ENCODE measurements around the gene ZNF197. TPM values are rescaled to one million over a fixed set of nuclear protein-coding genes. Genes with fewer than 3 reads are reported as not detected.

The ZNF197 gene
- total and polyA plus RNA-seq, 12 donors, result 7.2 to 23.9 (median 14.0) TPM

- no peak for DNase-seq
- no peak for TF ChIP-seq POLR2A (IDR thresholded peaks at IDR 0.05)
- TF ChIP-seq, protein P1, sequence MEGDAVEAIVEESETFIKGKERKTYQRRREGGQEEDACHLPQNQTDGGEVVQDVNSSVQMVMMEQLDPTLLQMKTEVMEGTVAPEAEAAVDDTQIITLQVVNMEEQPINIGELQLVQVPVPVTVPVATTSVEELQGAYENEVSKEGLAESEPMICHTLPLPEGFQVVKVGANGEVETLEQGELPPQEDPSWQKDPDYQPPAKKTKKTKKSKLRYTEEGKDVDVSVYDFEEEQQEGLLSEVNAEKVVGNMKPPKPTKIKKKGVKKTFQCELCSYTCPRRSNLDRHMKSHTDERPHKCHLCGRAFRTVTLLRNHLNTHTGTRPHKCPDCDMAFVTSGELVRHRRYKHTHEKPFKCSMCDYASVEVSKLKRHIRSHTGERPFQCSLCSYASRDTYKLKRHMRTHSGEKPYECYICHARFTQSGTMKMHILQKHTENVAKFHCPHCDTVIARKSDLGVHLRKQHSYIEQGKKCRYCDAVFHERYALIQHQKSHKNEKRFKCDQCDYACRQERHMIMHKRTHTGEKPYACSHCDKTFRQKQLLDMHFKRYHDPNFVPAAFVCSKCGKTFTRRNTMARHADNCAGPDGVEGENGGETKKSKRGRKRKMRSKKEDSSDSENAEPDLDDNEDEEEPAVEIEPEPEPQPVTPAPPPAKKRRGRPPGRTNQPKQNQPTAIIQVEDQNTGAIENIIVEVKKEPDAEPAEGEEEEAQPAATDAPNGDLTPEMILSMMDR (IDR thresholded peaks at IDR 0.05), result no peak
- Histone ChIP-seq H3K27ac (no peak overlapping the region), H3K36me3 (replicated peaks in 1 of 2) (peaks cover 0 to 33% of the 10 kb centered on the region in 2 donors), H3K4me3 (no peak overlapping the region), H3K9me3 (replicated peaks in 1 of 3) (peaks cover 0 to 21% (median 0%) of the 10 kb centered on the region in 3 donors), H3K27me3 (no peaks in the 10 kb centered on the region), H3K4me1 (replicated peaks in 1 of 2) (no peaks in the 10 kb centered on the region)
- 97 to 99% (median 98%) methylated on average over 7 of the region's 7 CpGs for WGBS, 4 donors
- intact Hi-C loops (cut with DNase I), result no loop called here
These were observed 34.2 kb downstream of the ZNF197 start for GRCh38 chr3:44659015-44659414.

- Histone ChIP-seq H3K27ac (no peak overlapping the region), H3K4me3 (no peak overlapping the region), H3K9me3 (replicated peaks in 1 of 3) (peaks cover 0 to 21% (median 0%) of the 10 kb centered on the region in 3 donors), H3K36me3 (replicated peaks in 1 of 2) (peaks cover 0 to 31% of the 10 kb centered on the region in 2 donors), H3K27me3 (no peaks in the 10 kb centered on the region), H3K4me1 (replicated peaks in 1 of 2) (no peaks in the 10 kb centered on the region)
- DNase-seq, result no peak
- TF ChIP-seq, protein P1 (IDR thresholded peaks at IDR 0.05), result no peak
- no peak for TF ChIP-seq POLR2A (IDR thresholded peaks at IDR 0.05)
- intact Hi-C loops (cut with DNase I), result no loop called here
- 91 to 99% (median 98%) methylated on average over 6 of the region's 6 CpGs for WGBS, 4 donors
These were observed 34.6 kb downstream of the ZNF197 start for GRCh38 chr3:44659434-44659833.

- no peaks in the 10 kb centered on the region for H3K27me3 ChIP-seq
- intact Hi-C loops (cut with DNase I), result loop anchor here in 1 of 2 donors (10.0 kb wide), 1 partner anchor 54 kb away; the partner anchor contains the start of gene ZNF502
- WGBS, 4 donors, result 100% methylated on average over 2 of the region's 2 CpGs
- no peaks in the 10 kb centered on the region for H3K4me1 ChIP-seq (replicated peaks in 1 of 2)
- H3K4me3 ChIP-seq, result no peak overlapping the region
- peaks cover 0 to 31% of the 10 kb centered on the region in 2 donors for H3K36me3 ChIP-seq (replicated peaks in 1 of 2)
- DNase-seq, result no peak
- H3K27ac ChIP-seq, result no peak overlapping the region
- TF ChIP-seq, protein P1 (IDR thresholded peaks at IDR 0.05), result no peak
- TF ChIP-seq POLR2A (IDR thresholded peaks at IDR 0.05), result no peak
- H3K9me3 ChIP-seq (replicated peaks in 1 of 3), result peaks cover 0 to 26% (median 0%) of the 10 kb centered on the region in 3 donors
These were observed 36.4 kb downstream of the ZNF197 start for GRCh38 chr3:44661189-44661588.

GRCh38 chr3:44665173-44665572, 40.3 kb downstream of the ZNF197 start:
- intact Hi-C loops (cut with DNase I), result loop anchor here in 1 of 2 donors (10.0 kb wide), 1 partner anchor 50 kb away; the partner anchor contains the start of gene ZNF502
- DNase-seq, result no peak
- Histone ChIP-seq H3K27ac (no peak overlapping the region), H3K9me3 (replicated peaks in 1 of 3) (peaks cover 0 to 6% (median 0%) of the 10 kb centered on the region in 3 donors), H3K27me3 (no peaks in the 10 kb centered on the region), H3K4me3 (no peak overlapping the region), H3K36me3 (replicated peaks in 1 of 2) (no peaks in the 10 kb centered on the region), H3K4me1 (replicated peaks in 1 of 2) (no peaks in the 10 kb centered on the region)
- 95 to 99% (median 96%) methylated on average over 3 of the region's 3 CpGs for WGBS, 4 donors
- TF ChIP-seq, protein P1 (IDR thresholded peaks at IDR 0.05), result no peak
- no peak for TF ChIP-seq POLR2A (IDR thresholded peaks at IDR 0.05)
